ENCODE results near the gene ZNF524. TPM values are rescaled to one million over a fixed set of nuclear protein-coding genes. Genes with fewer than 3 reads are reported as not detected.

Gene ZNF524
- total and polyA plus RNA-seq, 9 of the 15 experiments (the other 6 are each of a cell fraction or from before 2014, with no cell fraction given) = 0.08 to 15.6 (median 2.9) TPM

GRCh38 chr19:55643003-55643886 lies 43.2 kb downstream of the ZNF524 start, which contains the start of gene ZNF581 (continued):
- no peak for TF ChIP-seq ATF4 (CRISPR knock-in tag; IDR thresholded peaks at IDR 0.05)
- no peak for TF ChIP-seq CREB3 (tag; conservative IDR thresholded peaks at IDR 0.05; ENCODE audit: low read depth)
- TF ChIP-seq CTBP1 (IDR thresholded peaks at IDR 0.05; ENCODE audit: borderline replicate concordance) = peak; percentile 66; the same call in 1 of the 2 replicates
- no peak for TF ChIP-seq ZNF785 (CRISPR knock-in tag; IDR thresholded peaks at IDR 0.05)
- no peak for TF ChIP-seq LCOR (CRISPR knock-in tag; IDR thresholded peaks at IDR 0.05)
- TF ChIP-seq RBM34 (IDR thresholded peaks at IDR 0.05; ENCODE audit: borderline replicate concordance, insufficient read depth, low read length) = no peak
- TF ChIP-seq HOMEZ (CRISPR knock-in tag; IDR thresholded peaks at IDR 0.05) = no peak
- no peak for TF ChIP-seq ZNF3 (CRISPR knock-in tag; IDR thresholded peaks at IDR 0.05)
- peak; percentile 53 for TF ChIP-seq MXD1 (CRISPR knock-in tag; IDR thresholded peaks at IDR 0.05; ENCODE audit: borderline replicate concordance, poor library complexity, severe bottlenecking)
- TF ChIP-seq ZNF77 (CRISPR knock-in tag; IDR thresholded peaks at IDR 0.05) = no peak
- TF ChIP-seq SPI1 (IDR thresholded peaks at IDR 0.05; ENCODE audit: borderline replicate concordance, low read depth, low read length) = no peak
- TF ChIP-seq ELK1 (CRISPR knock-in tag; IDR thresholded peaks at IDR 0.05) = no peak
- TF ChIP-seq NUFIP1 (IDR thresholded peaks at IDR 0.05; ENCODE audit: partially characterized antibody) = no peak
- peak; percentile 66; the same call in 1 of the 2 replicates for TF ChIP-seq NKRF (IDR thresholded peaks at IDR 0.05; ENCODE audit: borderline replicate concordance)
- TF ChIP-seq ZBTB17 (CRISPR knock-in tag; IDR thresholded peaks at IDR 0.05) = peak; percentile 32; the same call in 1 of the 2 replicates
- peak; percentile 95 for TF ChIP-seq GABPB1 (CRISPR knock-in tag; IDR thresholded peaks at IDR 0.05)
- no peak for TF ChIP-seq SLC30A9 (CRISPR knock-in tag; IDR thresholded peaks at IDR 0.05)
- no peak for TF ChIP-seq PHB (CRISPR knock-in tag; IDR thresholded peaks at IDR 0.05)
